Peyer's patch (tissue), 4 donors: ENCODE data around the gene TRIM24. TPM values are rescaled to one million over a fixed set of nuclear protein-coding genes. Genes with fewer than 3 reads are reported as not detected.

Source experiments
- DNase-seq, 3 donors: peaks; one replicate each; pipeline ENCODE4 v3.0.0-alpha.2; 2017 to 2019
- H3K27ac ChIP-seq, 4 donors: fragments of 200-600 bp; sonication (generic); one replicate each; pipeline ENCODE4 v1.5.1; 2016 to 2019
- H3K27me3 ChIP-seq, 2 donors: fragments of 200-600 bp; sonication (generic); one replicate each; pipeline ENCODE4 v1.5.1; 2019
- H3K36me3 ChIP-seq, 3 donors: fragments of 200-600 bp; sonication (generic); one replicate each; pipeline ENCODE4 v1.5.1; 2016 to 2019
- H3K4me1 ChIP-seq, 4 donors: fragments of 200-600 bp; sonication (generic); one replicate each; pipeline ENCODE4 v1.5.1; 2016 to 2019
- H3K4me3 ChIP-seq, 4 donors: fragments of 200-600 bp; sonication (generic); 1 replicate in 3 of 4; 2 replicates in 1 of 4; pipeline ENCODE4 v1.5.1; 2016 to 2019; ENCODE audit warnings: mild to moderate bottlenecking in 1 of 4
- H3K9me3 ChIP-seq, 4 donors: fragments of 200-600 bp; sonication (generic); one replicate each; pipeline ENCODE4 v1.5.1; 2016 to 2019; ENCODE audit warnings: mild to moderate bottlenecking in 1 of 4
- CTCF ChIP-seq, 6 experiments: fragments of 450-650 bp in 4 of 6; fragments of 200-600 bp in 2 of 6; sonication (generic) in 1 of 6; IDR thresholded peaks; one replicate each; pipeline ENCODE4 v1.5.1; 2017 to 2019; ENCODE audit warnings: antibody characterized with exemption in 6 of 6, mild to moderate bottlenecking in 3 of 6, moderate library complexity in 1 of 6
- POLR2A ChIP-seq, 2 donors: fragments of 450-650 bp; IDR thresholded peaks; one replicate each; pipeline ENCODE4 v1.5.1; 2017; ENCODE audit warnings: antibody characterized with exemption in 2 of 2, mild to moderate bottlenecking in 2 of 2, moderate library complexity in 2 of 2
- total RNA-seq, 4 donors: library from RNA; depleted of rRNA; stranded (reverse); fragments of >200 nt; gene quantifications; one replicate each; pipeline ENCODE4 v1.1.0, GENCODE V29; 2016

TRIM24 gene
- total RNA-seq, 4 donors from 2014 or later: 15.7 to 18.7 (median 16.6) TPM

DNA sequence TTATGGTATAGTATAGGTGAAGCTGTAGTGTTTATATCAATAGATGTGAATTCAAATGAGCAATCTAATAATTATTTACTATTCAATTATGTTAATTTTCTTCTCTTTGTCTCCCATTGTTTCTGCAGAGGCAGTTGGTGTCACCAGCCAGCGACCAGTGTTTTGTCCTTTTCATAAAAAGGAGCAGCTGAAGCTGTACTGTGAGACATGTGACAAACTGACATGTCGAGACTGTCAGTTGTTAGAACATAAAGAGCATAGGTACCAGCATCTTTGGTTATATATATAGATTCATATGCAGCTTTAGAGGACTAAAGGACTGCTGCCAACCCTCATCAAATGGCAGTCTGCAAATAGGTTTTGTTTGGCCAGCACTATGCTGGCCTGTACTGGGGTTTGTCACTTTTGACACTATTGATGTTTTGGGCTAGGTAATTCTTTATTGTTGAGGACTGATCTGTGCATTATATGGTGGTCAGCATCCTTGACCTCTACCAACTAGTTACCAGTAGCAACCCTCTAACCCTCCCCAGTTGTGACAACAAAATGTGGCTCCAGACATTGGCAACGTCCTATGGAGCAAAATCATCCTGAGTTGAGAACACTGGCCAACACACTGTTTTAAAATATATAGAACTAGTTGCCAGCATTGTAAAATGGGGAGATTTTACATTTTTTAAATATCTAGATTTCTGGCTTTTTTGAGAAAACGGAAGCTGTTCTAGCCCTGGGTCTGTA is 59.2 kb downstream of the TRIM24 start:
- H3K36me3 ChIP-seq: peaks cover 0 to 49% (median 0%) of the 10 kb centered on the region in 3 donors
- no peaks in the 10 kb centered on the region for H3K9me3 ChIP-seq
- H3K4me1 ChIP-seq: no peaks in the 10 kb centered on the region
- no peak for TF ChIP-seq CTCF (IDR thresholded peaks at IDR 0.05)
- TF ChIP-seq POLR2A (IDR thresholded peaks at IDR 0.05): no peak
- H3K4me3 ChIP-seq: no peak overlapping the region
- no peaks in the 10 kb centered on the region for H3K27me3 ChIP-seq
- no peak for DNase-seq
- no peak overlapping the region for H3K27ac ChIP-seq

DNA sequence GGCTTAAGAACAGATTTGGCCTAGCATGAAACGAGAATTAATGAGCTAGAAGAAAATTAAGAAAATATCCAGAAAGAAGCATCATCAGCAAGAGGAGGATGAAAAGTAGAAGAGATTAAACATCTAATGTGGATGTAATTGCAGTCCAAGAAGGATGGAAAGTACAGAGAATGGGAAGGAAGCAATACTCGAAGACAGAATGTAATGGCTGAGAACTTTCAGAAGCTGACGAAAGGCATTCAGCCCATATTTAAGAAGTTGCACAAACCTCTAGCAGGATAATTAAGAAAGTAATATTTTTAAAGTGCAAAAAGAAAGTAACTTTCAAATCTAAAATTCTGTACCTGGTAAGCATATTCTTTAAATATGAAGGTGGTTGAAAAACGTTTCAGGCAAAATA is 60.7 kb downstream of the TRIM24 start:
- TF ChIP-seq CTCF (IDR thresholded peaks at IDR 0.05) (no peak), POLR2A (IDR thresholded peaks at IDR 0.05) (no peak)
- H3K4me1 ChIP-seq: no peaks in the 10 kb centered on the region
- no peaks in the 10 kb centered on the region for H3K27me3 ChIP-seq
- no peak overlapping the region for H3K27ac ChIP-seq
- no peak for DNase-seq
- peaks cover 0 to 61% (median 0%) of the 10 kb centered on the region in 3 donors for H3K36me3 ChIP-seq
- H3K4me3 ChIP-seq: no peak overlapping the region
- H3K9me3 ChIP-seq: peaks cover 0 to 5% (median 0%) of the 10 kb centered on the region in 4 donors

GRCh38 chr7:138521837-138522461 is 61.9 kb downstream of the TRIM24 start:
- Histone ChIP-seq H3K27me3 (no peaks in the 10 kb centered on the region), H3K4me1 (no peaks in the 10 kb centered on the region), H3K27ac (no peak overlapping the region), H3K36me3 (peaks cover 0 to 59% (median 0%) of the 10 kb centered on the region in 3 donors), H3K4me3 (no peak overlapping the region), H3K9me3 (peaks cover 0 to 14% (median 0%) of the 10 kb centered on the region in 4 donors)
- no peak for TF ChIP-seq CTCF (IDR thresholded peaks at IDR 0.05)
- TF ChIP-seq POLR2A (IDR thresholded peaks at IDR 0.05): no peak
- DNase-seq: no peak

- no peak overlapping the region for H3K4me3 ChIP-seq
- no peaks in the 10 kb centered on the region for H3K27me3 ChIP-seq
- H3K9me3 ChIP-seq: peaks cover 0 to 26% (median 9%) of the 10 kb centered on the region in 4 donors
- no peak for TF ChIP-seq CTCF (IDR thresholded peaks at IDR 0.05)
- TF ChIP-seq POLR2A (IDR thresholded peaks at IDR 0.05): no peak
- H3K4me1 ChIP-seq: no peaks in the 10 kb centered on the region
- no peak for DNase-seq
- H3K27ac ChIP-seq: no peak overlapping the region
- peaks cover 0 to 51% (median 0%) of the 10 kb centered on the region in 3 donors for H3K36me3 ChIP-seq
Observed at GRCh38 chr7:138524259-138524658, 64.2 kb downstream of the TRIM24 start.

- DNase-seq: no peak
- Histone ChIP-seq H3K36me3 (peaks cover 0 to 51% (median 0%) of the 10 kb centered on the region in 3 donors), H3K4me1 (no peaks in the 10 kb centered on the region), H3K9me3 (peaks cover 0 to 26% (median 11%) of the 10 kb centered on the region in 4 donors), H3K27me3 (no peaks in the 10 kb centered on the region), H3K27ac (no peak overlapping the region), H3K4me3 (no peak overlapping the region)
- TF ChIP-seq POLR2A (IDR thresholded peaks at IDR 0.05) (no peak), CTCF (IDR thresholded peaks at IDR 0.05) (no peak)
Observed at GRCh38 chr7:138525757-138526156, 65.7 kb downstream of the TRIM24 start.
